ENCODE measurements around the gene PIK3CB.

PIK3CB gene

DNA sequence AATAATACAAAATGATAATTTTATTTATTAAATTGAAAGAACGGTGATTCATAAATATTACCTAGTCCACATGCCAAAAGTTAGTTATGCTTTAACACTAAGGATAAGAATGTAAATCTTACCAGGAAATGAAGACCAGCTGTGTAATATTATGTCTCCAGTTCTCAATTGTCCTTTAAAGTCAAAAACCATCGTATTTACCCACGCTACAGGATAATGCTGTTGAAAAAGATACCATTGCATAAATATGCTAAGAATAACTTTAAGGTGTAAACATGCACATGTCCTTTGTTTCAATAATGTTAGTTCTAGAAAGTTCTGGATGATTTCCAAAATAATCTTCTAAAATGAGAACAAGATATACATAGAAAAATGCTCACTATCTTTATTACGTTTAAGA is 122.6 kb downstream of the PIK3CB start:
- Histone ChIP-seq H3K4me3 (ENCODE audit: low read length in 2 of 2) (no peak overlapping the region), H3K27ac (replicated peaks; ENCODE audit: low read length) (no peak overlapping the region), H2BK120ac (ENCODE audit: low read depth, low read length) (no peak overlapping the region), H2AK5ac (ENCODE audit: low read depth, low read length) (no peak overlapping the region), H2BK15ac (ENCODE audit: low read length) (no peak overlapping the region), H3K36me3 (replicated peaks in 1 of 2; ENCODE audit: control insufficient read depth in 2 of 2, insufficient read depth in 2 of 2, low read length in 2 of 2) (peaks cover 0 to 30% of the 10 kb centered on the region in 2 donors), H3K18ac (ENCODE audit: low read length) (no peak overlapping the region), H2BK5ac (ENCODE audit: low read length) (no peak overlapping the region), H2BK12ac (ENCODE audit: low read length) (no peak overlapping the region), H3K9ac (ENCODE audit: low read depth, low read length, poor library complexity) (no peak overlapping the region), H3K14ac (ENCODE audit: low read length) (no peak overlapping the region), H3K4me2 (ENCODE audit: insufficient read depth, low read length, poor library complexity, severe bottlenecking) (no peak overlapping the region), H3K79me1 (ENCODE audit: low read depth, low read length) (no peaks in the 10 kb centered on the region), H3K9me3 (replicated peaks in 1 of 2; ENCODE audit: control insufficient read depth in 2 of 2, insufficient read depth in 1 of 2, low read depth in 1 of 2, low read length in 2 of 2) (no peaks in the 10 kb centered on the region), H3K27me3 (ENCODE audit: control insufficient read depth in 3 of 3, insufficient read depth in 3 of 3, low read depth in 1 of 3, low read length in 3 of 3) (no peaks in the 10 kb centered on the region), H3K4me1 (ENCODE audit: control insufficient read depth in 2 of 2, insufficient read depth in 1 of 2, low read depth in 1 of 2, low read length in 2 of 2) (no peaks in the 10 kb centered on the region), H4K8ac (ENCODE audit: low read depth, low read length) (no peak overlapping the region), H2AFZ (ENCODE audit: low read length) (no peak overlapping the region), H3K23ac (ENCODE audit: low read depth, low read length, poor library complexity) (no peak overlapping the region), H3K4ac (ENCODE audit: low read length) (no peak overlapping the region), H4K91ac (ENCODE audit: low read depth, low read length, poor library complexity) (no peak overlapping the region)
- DNase-seq (ENCODE audit: low spot score): no peak
- no CpG with 5 or more reads among the region's 4 CpGs for WGBS, 2 donors (ENCODE audit: extremely low coverage in 2 of 2, insufficient read length in 2 of 2, insufficient replicate concordance in 1 of 2)

DNA sequence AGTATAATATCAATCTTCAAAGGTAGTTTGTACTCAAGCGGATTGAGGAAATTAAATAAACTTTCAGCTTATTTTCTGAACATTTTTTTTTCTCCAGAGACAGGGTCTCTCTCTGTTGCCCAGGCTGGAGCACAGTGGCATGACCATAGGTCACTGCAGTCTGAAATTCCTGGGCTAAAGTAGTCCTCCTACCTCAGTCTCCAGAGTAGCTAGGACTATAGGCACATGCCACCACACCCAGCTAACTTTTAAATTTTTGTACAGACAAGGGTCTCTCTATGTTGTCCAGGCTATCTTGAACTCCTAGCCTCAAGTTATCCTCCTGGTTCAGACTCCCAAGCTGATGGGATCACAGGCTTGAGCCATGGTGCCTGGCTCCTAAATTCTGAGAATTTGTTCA is 129.1 kb downstream of the PIK3CB start:
- no peak overlapping the region for H2AK5ac ChIP-seq (ENCODE audit: low read depth, low read length)
- no peak overlapping the region for H4K8ac ChIP-seq (ENCODE audit: low read depth, low read length)
- H3K4ac ChIP-seq (ENCODE audit: low read length): no peak overlapping the region
- H3K36me3 ChIP-seq (replicated peaks in 1 of 2; ENCODE audit: control insufficient read depth in 2 of 2, insufficient read depth in 2 of 2, low read length in 2 of 2): peaks cover 0 to 26% of the 10 kb centered on the region in 2 donors
- no peak overlapping the region for H3K23ac ChIP-seq (ENCODE audit: low read depth, low read length, poor library complexity)
- no peak overlapping the region for H3K4me2 ChIP-seq (ENCODE audit: insufficient read depth, low read length, poor library complexity, severe bottlenecking)
- no peak for DNase-seq (ENCODE audit: low spot score)
- no peak overlapping the region for H2BK120ac ChIP-seq (ENCODE audit: low read depth, low read length)
- H4K91ac ChIP-seq (ENCODE audit: low read depth, low read length, poor library complexity): no peak overlapping the region
- WGBS, 2 donors (ENCODE audit: extremely low coverage in 2 of 2, insufficient read length in 2 of 2, insufficient replicate concordance in 1 of 2): no CpG with 5 or more reads among the region's 1 CpG
- no peak overlapping the region for H3K9ac ChIP-seq (ENCODE audit: low read depth, low read length, poor library complexity)
- no peak overlapping the region for H2BK12ac ChIP-seq (ENCODE audit: low read length)
- H3K9me3 ChIP-seq (replicated peaks in 1 of 2; ENCODE audit: control insufficient read depth in 2 of 2, insufficient read depth in 1 of 2, low read depth in 1 of 2, low read length in 2 of 2): no peaks in the 10 kb centered on the region
- no peak overlapping the region for H2BK5ac ChIP-seq (ENCODE audit: low read length)
- H2BK15ac ChIP-seq (ENCODE audit: low read length): no peak overlapping the region
- H3K18ac ChIP-seq (ENCODE audit: low read length): no peak overlapping the region
- H3K4me3 ChIP-seq (ENCODE audit: low read length in 2 of 2): no peak overlapping the region
- H3K4me1 ChIP-seq (ENCODE audit: control insufficient read depth in 2 of 2, insufficient read depth in 1 of 2, low read depth in 1 of 2, low read length in 2 of 2): no peaks in the 10 kb centered on the region
- H3K14ac ChIP-seq (ENCODE audit: low read length): no peak overlapping the region
- H2AFZ ChIP-seq (ENCODE audit: low read length): no peak overlapping the region
- no peaks in the 10 kb centered on the region for H3K27me3 ChIP-seq (ENCODE audit: control insufficient read depth in 3 of 3, insufficient read depth in 3 of 3, low read depth in 1 of 3, low read length in 3 of 3)
- no peak overlapping the region for H3K27ac ChIP-seq (replicated peaks; ENCODE audit: low read length)
- no peaks in the 10 kb centered on the region for H3K79me1 ChIP-seq (ENCODE audit: low read depth, low read length)

- H3K27ac ChIP-seq (replicated peaks; ENCODE audit: low read length): no peak overlapping the region
- no peak for DNase-seq (ENCODE audit: low spot score)
- H3K9ac ChIP-seq (ENCODE audit: low read depth, low read length, poor library complexity): no peak overlapping the region
These were observed 137.9 kb downstream of the PIK3CB start for GRCh38 chr3:138696666-138697370.

GRCh38 chr3:138694287-138695007 is 140.3 kb downstream of the PIK3CB start:
- no peak overlapping the region for H4K8ac ChIP-seq (ENCODE audit: low read depth, low read length)
- no peak overlapping the region for H2BK12ac ChIP-seq (ENCODE audit: low read length)
- no peak overlapping the region for H2BK5ac ChIP-seq (ENCODE audit: low read length)
- WGBS, 2 donors (ENCODE audit: extremely low coverage in 2 of 2, insufficient read length in 2 of 2, insufficient replicate concordance in 1 of 2): no CpG with 5 or more reads among the region's 8 CpGs
- no peak overlapping the region for H3K4ac ChIP-seq (ENCODE audit: low read length)
- H4K91ac ChIP-seq (ENCODE audit: low read depth, low read length, poor library complexity): no peak overlapping the region
- H3K23ac ChIP-seq (ENCODE audit: low read depth, low read length, poor library complexity): no peak overlapping the region
- no peak overlapping the region for H2AFZ ChIP-seq (ENCODE audit: low read length)
- H3K79me1 ChIP-seq (ENCODE audit: low read depth, low read length): peaks cover 4% of the 10 kb centered on the region
- H3K14ac ChIP-seq (ENCODE audit: low read length): no peak overlapping the region
- H3K27ac ChIP-seq (replicated peaks; ENCODE audit: low read length): no peak overlapping the region
- H3K4me1 ChIP-seq (ENCODE audit: control insufficient read depth in 2 of 2, insufficient read depth in 1 of 2, low read depth in 1 of 2, low read length in 2 of 2): no peaks in the 10 kb centered on the region
- peaks cover 0 to 37% of the 10 kb centered on the region in 2 donors for H3K36me3 ChIP-seq (replicated peaks in 1 of 2; ENCODE audit: control insufficient read depth in 2 of 2, insufficient read depth in 2 of 2, low read length in 2 of 2)
- H2BK120ac ChIP-seq (ENCODE audit: low read depth, low read length): no peak overlapping the region
- H3K27me3 ChIP-seq (ENCODE audit: control insufficient read depth in 3 of 3, insufficient read depth in 3 of 3, low read depth in 1 of 3, low read length in 3 of 3): no peaks in the 10 kb centered on the region
- DNase-seq (ENCODE audit: low spot score): no peak
- H3K9ac ChIP-seq (ENCODE audit: low read depth, low read length, poor library complexity): no peak overlapping the region
- no peak overlapping the region for H2AK5ac ChIP-seq (ENCODE audit: low read depth, low read length)
- no peak overlapping the region for H3K4me2 ChIP-seq (ENCODE audit: insufficient read depth, low read length, poor library complexity, severe bottlenecking)
- peaks cover 0 to 3% of the 10 kb centered on the region in 2 donors for H3K9me3 ChIP-seq (replicated peaks in 1 of 2; ENCODE audit: control insufficient read depth in 2 of 2, insufficient read depth in 1 of 2, low read depth in 1 of 2, low read length in 2 of 2)
- no peak overlapping the region for H2BK15ac ChIP-seq (ENCODE audit: low read length)
- H3K18ac ChIP-seq (ENCODE audit: low read length): no peak overlapping the region
- no peak overlapping the region for H3K4me3 ChIP-seq (ENCODE audit: low read length in 2 of 2)

More at GRCh38 chr3:138696666-138697370, 137.9 kb downstream of the PIK3CB start:
- H4K91ac ChIP-seq (ENCODE audit: low read depth, low read length, poor library complexity): no peak overlapping the region
- H3K4me2 ChIP-seq (ENCODE audit: insufficient read depth, low read length, poor library complexity, severe bottlenecking): no peak overlapping the region
- no peak overlapping the region for H2BK5ac ChIP-seq (ENCODE audit: low read length)
- no peak overlapping the region for H3K14ac ChIP-seq (ENCODE audit: low read length)
- H3K27me3 ChIP-seq (ENCODE audit: control insufficient read depth in 3 of 3, insufficient read depth in 3 of 3, low read depth in 1 of 3, low read length in 3 of 3): no peaks in the 10 kb centered on the region
- H3K36me3 ChIP-seq (replicated peaks in 1 of 2; ENCODE audit: control insufficient read depth in 2 of 2, insufficient read depth in 2 of 2, low read length in 2 of 2): peaks cover 2 to 46% of the 10 kb centered on the region in 2 donors
- peaks cover 2 to 7% of the 10 kb centered on the region in 2 donors for H3K9me3 ChIP-seq (replicated peaks in 1 of 2; ENCODE audit: control insufficient read depth in 2 of 2, insufficient read depth in 1 of 2, low read depth in 1 of 2, low read length in 2 of 2)
- no peak overlapping the region for H3K4ac ChIP-seq (ENCODE audit: low read length)
- no peak overlapping the region for H2AK5ac ChIP-seq (ENCODE audit: low read depth, low read length)
- no peak overlapping the region for H3K18ac ChIP-seq (ENCODE audit: low read length)
- H3K79me1 ChIP-seq (ENCODE audit: low read depth, low read length): peaks cover 4% of the 10 kb centered on the region
- H2BK12ac ChIP-seq (ENCODE audit: low read length): no peak overlapping the region
- no peak overlapping the region for H2AFZ ChIP-seq (ENCODE audit: low read length)
- no peak overlapping the region for H4K8ac ChIP-seq (ENCODE audit: low read depth, low read length)
- H2BK15ac ChIP-seq (ENCODE audit: low read length): no peak overlapping the region
- WGBS, 2 donors (ENCODE audit: extremely low coverage in 2 of 2, insufficient read length in 2 of 2, insufficient replicate concordance in 1 of 2): no CpG with 5 or more reads among the region's 1 CpG
- H3K23ac ChIP-seq (ENCODE audit: low read depth, low read length, poor library complexity): no peak overlapping the region
- H3K4me1 ChIP-seq (ENCODE audit: control insufficient read depth in 2 of 2, insufficient read depth in 1 of 2, low read depth in 1 of 2, low read length in 2 of 2): no peaks in the 10 kb centered on the region
- H3K4me3 ChIP-seq (ENCODE audit: low read length in 2 of 2): no peak overlapping the region
- no peak overlapping the region for H2BK120ac ChIP-seq (ENCODE audit: low read depth, low read length)

All from neuronal stem cell (in vitro differentiated cells).